Measurements from ENCODE around the gene PMPCA.

GRCh38 chr9:136373300-136374182, 36.9 kb upstream of the PMPCA start, which contains the start of gene CARD9:
- TF ChIP-seq MAX (IDR thresholded peaks at IDR 0.05) = no peak
- TF ChIP-seq YY1 (IDR thresholded peaks at IDR 0.05; ENCODE audit: low read depth) = no peak
- no peak for TF ChIP-seq EP300 (IDR thresholded peaks at IDR 0.05; ENCODE audit: borderline replicate concordance)
- no peak for TF ChIP-seq FOXM1 (IDR thresholded peaks at IDR 0.05; ENCODE audit: borderline replicate concordance, low read depth)
- no peak for TF ChIP-seq TAF1 (IDR thresholded peaks at IDR 0.05; ENCODE audit: low read depth)
- no peak for TF ChIP-seq REST (IDR thresholded peaks at IDR 0.05; ENCODE audit: low read depth)
- TF ChIP-seq EGR1 (IDR thresholded peaks at IDR 0.05) = no peak
- TF ChIP-seq CREB1 (IDR thresholded peaks at IDR 0.05; ENCODE audit: low read depth) = no peak
- no peak for TF ChIP-seq RAD21 (IDR thresholded peaks at IDR 0.05; ENCODE audit: low read depth)

Measured in Ishikawa (cell line).